ENCODE data around the gene DCK.
A peak's percentile ranks its signal among the peaks of the same experiment; 100 is the strongest.
"Not testable (repeated sequence)": the region's sequence is repeated elsewhere in the genome, so short reads cannot be mapped to it uniquely, and the experiment has no call there.

Gene DCK

DNA sequence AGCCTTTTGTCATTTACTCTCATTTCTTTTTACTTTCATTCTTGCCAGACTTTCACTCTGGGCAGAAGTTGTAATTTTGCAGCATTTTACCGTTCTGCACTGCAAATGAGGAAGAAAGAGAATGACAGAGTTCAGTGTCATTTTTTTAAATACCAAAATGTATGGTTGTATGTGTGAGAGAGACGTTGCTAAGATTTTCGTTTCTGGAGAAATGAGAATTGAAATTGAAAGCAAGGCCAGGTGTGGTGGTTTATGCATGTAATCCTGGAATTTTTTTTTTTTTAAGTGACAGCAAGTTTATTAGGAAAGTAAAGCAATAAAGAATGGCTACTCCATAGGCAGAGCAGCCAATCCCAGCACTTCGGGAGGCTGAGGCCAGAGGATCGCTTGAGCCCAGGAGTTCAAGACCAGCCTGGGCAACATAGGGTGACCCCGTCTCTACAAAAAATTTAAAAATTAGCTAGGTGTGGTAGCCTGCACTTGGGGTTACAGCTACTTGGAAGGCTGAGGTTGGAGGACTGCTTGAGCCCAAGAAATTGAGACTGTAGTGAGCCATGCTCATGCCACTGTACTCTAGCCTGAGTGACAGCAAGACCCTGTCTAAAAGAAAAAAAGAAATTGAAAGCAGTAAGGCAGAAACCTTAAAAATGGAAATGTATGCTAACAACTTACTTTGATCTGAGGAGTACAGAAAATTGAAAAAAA, 12.9 kb downstream of the DCK start:
- TF ChIP-seq, protein P1, sequence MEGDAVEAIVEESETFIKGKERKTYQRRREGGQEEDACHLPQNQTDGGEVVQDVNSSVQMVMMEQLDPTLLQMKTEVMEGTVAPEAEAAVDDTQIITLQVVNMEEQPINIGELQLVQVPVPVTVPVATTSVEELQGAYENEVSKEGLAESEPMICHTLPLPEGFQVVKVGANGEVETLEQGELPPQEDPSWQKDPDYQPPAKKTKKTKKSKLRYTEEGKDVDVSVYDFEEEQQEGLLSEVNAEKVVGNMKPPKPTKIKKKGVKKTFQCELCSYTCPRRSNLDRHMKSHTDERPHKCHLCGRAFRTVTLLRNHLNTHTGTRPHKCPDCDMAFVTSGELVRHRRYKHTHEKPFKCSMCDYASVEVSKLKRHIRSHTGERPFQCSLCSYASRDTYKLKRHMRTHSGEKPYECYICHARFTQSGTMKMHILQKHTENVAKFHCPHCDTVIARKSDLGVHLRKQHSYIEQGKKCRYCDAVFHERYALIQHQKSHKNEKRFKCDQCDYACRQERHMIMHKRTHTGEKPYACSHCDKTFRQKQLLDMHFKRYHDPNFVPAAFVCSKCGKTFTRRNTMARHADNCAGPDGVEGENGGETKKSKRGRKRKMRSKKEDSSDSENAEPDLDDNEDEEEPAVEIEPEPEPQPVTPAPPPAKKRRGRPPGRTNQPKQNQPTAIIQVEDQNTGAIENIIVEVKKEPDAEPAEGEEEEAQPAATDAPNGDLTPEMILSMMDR (IDR thresholded peaks at IDR 0.05; ENCODE audit: low read depth, low read length): no peak
- TF ChIP-seq POLR2A (IDR thresholded peaks at IDR 0.05; ENCODE audit: extremely low read depth, insufficient read length) (no peak), MYC (IDR thresholded peaks at IDR 0.05; ENCODE audit: low read depth, low read length) (no peak)
- TF ChIP-seq, protein P2, sequence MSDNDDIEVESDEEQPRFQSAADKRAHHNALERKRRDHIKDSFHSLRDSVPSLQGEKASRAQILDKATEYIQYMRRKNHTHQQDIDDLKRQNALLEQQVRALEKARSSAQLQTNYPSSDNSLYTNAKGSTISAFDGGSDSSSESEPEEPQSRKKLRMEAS (IDR thresholded peaks at IDR 0.05; ENCODE audit: low read depth, low read length): no peak
- no peak for DNase-seq (ENCODE audit: low read depth)
- H3K4me3 ChIP-seq (ENCODE audit: low read depth, low read length): no peak overlapping the region

DNA sequence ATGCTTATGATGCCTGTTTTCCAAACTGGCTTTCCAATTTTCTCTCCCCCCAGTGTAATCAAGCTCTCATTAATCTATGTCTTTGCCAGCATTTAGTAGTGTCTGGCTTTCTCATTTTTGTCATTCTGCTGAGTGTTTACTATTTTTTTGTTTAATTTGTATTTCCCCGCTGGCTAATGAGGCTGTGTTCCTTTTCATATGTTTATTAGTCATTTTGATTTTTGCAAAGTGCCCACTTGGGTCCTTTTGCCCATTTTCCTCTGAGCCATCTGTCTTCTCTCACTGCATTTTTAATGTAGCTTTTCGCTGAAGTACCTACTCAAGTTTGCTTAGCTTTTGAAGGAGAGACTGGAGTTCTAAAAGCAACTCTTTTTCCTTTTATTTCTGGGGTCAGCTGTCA, 14.7 kb downstream of the DCK start:
- DNase-seq (ENCODE audit: low read depth): no peak
- no peak overlapping the region for H3K4me3 ChIP-seq (ENCODE audit: low read depth, low read length)
- TF ChIP-seq MYC (IDR thresholded peaks at IDR 0.05; ENCODE audit: low read depth, low read length): no peak
- no peak for TF ChIP-seq POLR2A (IDR thresholded peaks at IDR 0.05; ENCODE audit: extremely low read depth, insufficient read length)

DNA sequence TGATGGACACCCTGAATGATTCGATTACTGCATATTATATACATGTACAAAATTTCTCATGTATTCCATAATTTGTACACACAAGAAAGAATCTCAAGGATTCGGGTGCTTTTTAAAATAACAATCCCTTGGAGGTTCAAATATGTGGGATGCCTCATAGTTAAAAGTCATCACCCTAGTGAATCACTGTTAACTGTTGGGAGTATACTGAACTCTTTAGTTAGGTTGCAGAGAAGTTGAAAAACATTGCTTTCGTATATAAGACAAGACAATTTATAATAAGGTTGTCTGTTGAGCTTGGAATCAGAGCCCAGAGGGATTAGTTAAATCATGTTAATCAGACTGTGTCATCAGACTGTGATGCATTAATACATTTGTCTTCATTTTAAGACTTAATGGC, 15.6 kb downstream of the DCK start:
- H3K4me3 ChIP-seq (ENCODE audit: low read depth, low read length): no peak overlapping the region
- TF ChIP-seq MYC (IDR thresholded peaks at IDR 0.05; ENCODE audit: low read depth, low read length): no peak
- TF ChIP-seq, protein P2 (IDR thresholded peaks at IDR 0.05; ENCODE audit: low read depth, low read length): no peak
- no peak for TF ChIP-seq POLR2A (IDR thresholded peaks at IDR 0.05; ENCODE audit: extremely low read depth, insufficient read length)
- TF ChIP-seq, protein P1 (IDR thresholded peaks at IDR 0.05; ENCODE audit: low read depth, low read length): no peak
- DNase-seq (ENCODE audit: low read depth): no peak

DNA sequence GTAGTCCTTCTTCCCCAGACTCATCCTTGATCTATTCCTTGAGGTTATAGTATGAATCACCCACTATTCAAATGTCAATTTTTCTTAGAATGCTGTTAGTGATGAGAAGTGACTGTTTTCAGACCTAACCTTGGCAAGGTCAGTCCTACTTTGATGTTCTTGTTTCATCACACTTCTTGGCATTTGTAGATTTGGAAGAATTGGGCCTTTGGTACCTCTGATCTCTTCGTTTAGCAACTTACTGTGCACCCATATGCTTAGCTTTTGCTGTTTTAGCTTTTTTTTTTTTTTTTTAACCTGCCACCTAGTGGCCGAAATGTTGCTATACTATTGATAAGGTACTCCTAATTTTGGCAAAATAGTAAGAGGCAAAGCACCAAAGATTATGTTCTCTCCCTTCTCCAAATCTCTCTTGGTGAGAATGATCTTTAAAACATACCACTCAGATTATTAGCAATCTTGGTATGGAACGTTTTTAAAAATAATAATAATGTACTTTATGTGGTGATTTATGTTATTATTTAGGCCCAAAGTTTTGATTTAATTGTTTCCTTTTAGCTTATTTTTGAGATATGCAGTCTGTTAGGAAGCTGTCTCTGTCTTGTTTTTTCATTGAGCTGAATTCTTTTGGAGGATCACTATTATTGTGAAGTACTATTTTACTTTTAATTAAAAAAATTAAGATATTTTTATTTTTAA, 16.6 kb downstream of the DCK start:
- TF ChIP-seq, protein P1 (IDR thresholded peaks at IDR 0.05; ENCODE audit: low read depth, low read length): peak; percentile 35
- TF ChIP-seq, protein P2 (IDR thresholded peaks at IDR 0.05; ENCODE audit: low read depth, low read length): no peak
- no peak overlapping the region for H3K4me3 ChIP-seq (ENCODE audit: low read depth, low read length)
- DNase-seq (ENCODE audit: low read depth): peak; percentile 51

DNA sequence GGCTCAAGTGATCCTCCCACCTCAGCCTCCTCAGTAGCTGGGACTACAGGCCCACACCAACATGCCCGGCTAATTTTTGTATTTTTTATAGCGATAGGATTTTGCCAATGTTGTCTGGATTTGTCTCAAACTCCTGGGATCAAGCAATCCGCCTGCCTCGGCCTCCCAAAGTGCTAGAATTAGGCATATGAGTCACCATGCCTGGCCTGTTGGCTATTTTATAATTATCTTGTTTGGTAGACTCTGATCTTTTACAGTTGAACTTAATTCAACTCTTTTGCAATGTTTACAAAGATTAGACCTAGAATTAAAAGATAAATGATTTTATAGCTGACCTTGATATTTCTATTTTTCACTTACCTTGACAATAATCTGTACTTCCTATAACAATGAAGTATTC, 18.0 kb downstream of the DCK start:
- TF ChIP-seq, protein P2 (IDR thresholded peaks at IDR 0.05; ENCODE audit: low read depth, low read length): no peak
- TF ChIP-seq, protein P1 (IDR thresholded peaks at IDR 0.05; ENCODE audit: low read depth, low read length): no peak
- no peak for TF ChIP-seq MYC (IDR thresholded peaks at IDR 0.05; ENCODE audit: low read depth, low read length)
- TF ChIP-seq POLR2A (IDR thresholded peaks at IDR 0.05; ENCODE audit: extremely low read depth, insufficient read length): no peak
- H3K4me3 ChIP-seq (ENCODE audit: low read depth, low read length): no peak overlapping the region
- no peak for DNase-seq (ENCODE audit: low read depth)

DNA sequence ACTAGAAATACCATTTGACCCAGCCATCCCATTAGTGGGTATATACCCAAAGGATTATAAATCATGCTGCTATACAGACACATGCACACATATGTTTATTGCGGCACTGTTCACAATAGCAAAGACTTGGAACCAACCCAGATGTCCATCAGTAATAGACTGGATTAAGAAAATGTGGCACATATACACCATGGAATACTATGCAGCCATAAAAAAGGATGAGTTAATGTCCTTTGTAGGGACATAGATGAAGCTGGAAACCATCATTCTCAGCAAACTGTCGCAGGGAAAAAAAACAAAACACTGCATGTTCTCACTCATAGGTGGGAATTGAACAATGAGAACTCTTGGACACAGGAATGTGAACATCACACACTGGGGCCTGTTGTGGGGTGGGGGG, 23.9 kb downstream of the DCK start:
- not testable (repeated sequence) for H3K4me3 ChIP-seq (ENCODE audit: low read depth, low read length); DNase-seq (ENCODE audit: low read depth)

DNA sequence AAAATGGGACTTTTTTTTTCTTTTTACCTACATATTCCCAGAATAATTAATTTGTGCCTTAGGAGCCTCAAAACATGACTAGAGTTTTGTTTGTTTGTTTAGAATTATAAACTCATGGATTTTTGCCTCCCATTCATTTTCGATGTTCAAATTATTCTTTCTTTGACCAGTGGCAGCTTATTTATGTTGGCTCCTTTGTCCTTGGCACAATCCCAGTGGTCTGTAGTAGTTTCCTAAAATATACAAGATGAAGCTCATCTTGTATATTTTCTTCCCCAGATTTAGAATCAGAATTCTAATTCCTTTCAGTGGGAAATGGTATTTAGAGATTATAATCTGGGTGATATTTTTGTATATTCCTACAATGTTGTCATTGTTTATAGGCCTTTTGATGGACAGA, 27.2 kb downstream of the DCK start:
- DNase-seq (ENCODE audit: low read depth): no peak
- TF ChIP-seq MYC (IDR thresholded peaks at IDR 0.05; ENCODE audit: low read depth, low read length) (no peak), POLR2A (IDR thresholded peaks at IDR 0.05; ENCODE audit: extremely low read depth, insufficient read length) (no peak)
- TF ChIP-seq, protein P2 (IDR thresholded peaks at IDR 0.05; ENCODE audit: low read depth, low read length): no peak
- TF ChIP-seq, protein P1 (IDR thresholded peaks at IDR 0.05; ENCODE audit: low read depth, low read length): no peak
- H3K4me3 ChIP-seq (ENCODE audit: low read depth, low read length): no peak overlapping the region
